NCI-H526 (cell line): ENCODE data around the gene CD300LG.
"Not testable (repeated sequence)": the region's sequence is repeated elsewhere in the genome, so short reads cannot be mapped to it uniquely, and the experiment has no call there.

Source experiments
- DNase-seq, 2 experiments: peaks; one replicate each; lab custom pipeline; 2025; lab: John Stamatoyannopoulos, UW

Gene CD300LG

DNA sequence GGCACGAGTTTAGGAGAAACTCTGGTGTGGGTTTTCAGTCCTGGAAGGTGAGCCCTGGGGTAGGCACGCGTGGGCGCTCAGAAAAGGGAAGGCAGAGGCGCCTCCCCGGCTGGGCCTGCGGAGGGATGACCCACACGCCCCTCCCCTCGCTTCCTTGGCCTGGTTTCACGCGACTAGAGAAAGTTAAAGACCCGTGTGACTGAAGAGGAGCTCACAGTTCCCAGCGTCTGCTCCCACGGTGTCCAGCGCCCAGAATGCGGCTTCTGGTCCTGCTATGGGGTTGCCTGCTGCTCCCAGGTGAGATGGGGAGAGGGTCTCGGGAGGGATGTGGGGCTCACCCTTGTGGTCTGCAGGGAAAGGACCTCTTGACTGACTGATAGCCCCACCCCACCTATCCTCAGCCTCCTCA lies at the start of gene CD300LG:
TSS of gene CD300LG (plus strand) at position 214 of the 409 bp plus-strand sequence. CDS start at position 255, 41 bp downstream.
- DNase-seq: no peak

- DNase-seq: not testable (repeated sequence)
Observed at GRCh38 chr17:43798024-43798423, 49.0 kb upstream of the CD300LG start.

DNA sequence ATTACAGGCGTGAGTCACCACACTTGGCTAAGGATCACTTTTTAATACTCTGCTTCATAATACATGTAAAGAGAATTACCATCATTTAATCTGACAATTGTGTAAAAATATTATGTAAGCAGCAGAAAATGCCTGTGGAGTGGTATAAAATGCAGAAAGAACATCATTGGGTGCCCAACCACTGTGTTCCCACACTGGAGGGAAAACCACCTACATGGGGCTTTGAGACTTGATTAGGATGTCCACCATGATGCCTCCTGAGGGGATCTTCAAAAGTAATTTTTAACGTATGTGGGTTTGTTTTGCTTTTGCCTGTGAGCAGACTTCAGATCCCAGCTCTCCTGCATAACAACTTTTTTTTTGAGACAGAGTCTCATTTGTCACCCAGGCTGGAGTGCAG lies 47.9 kb upstream of the CD300LG start:
- DNase-seq: no peak

DNA sequence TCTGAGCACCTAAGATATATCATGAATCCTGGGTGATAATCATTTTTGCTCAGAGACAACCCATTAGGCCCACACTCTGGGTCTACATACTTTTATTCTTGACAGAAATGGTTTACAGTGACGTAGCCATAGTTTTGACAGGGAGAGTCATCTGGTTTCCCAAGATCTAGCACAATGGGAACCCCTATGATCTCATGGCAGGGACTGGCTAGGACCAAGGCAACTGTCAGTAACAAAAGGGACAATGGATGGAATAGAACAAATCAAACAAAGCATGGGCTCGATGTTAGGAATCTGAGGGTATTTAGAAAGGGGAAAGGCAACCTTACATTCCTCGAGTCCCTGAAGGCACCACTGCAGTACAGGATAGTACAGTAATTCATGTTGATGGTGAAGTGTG lies 46.2 kb upstream of the CD300LG start:
- no peak for DNase-seq

- DNase-seq: no peak
Observed at GRCh38 chr17:43801844-43802243, 45.1 kb upstream of the CD300LG start.

- DNase-seq: no peak
Observed at GRCh38 chr17:43803758-43804157, 43.2 kb upstream of the CD300LG start.

GRCh38 chr17:43805117-43805516 lies 41.9 kb upstream of the CD300LG start:
- DNase-seq: no peak

DNA sequence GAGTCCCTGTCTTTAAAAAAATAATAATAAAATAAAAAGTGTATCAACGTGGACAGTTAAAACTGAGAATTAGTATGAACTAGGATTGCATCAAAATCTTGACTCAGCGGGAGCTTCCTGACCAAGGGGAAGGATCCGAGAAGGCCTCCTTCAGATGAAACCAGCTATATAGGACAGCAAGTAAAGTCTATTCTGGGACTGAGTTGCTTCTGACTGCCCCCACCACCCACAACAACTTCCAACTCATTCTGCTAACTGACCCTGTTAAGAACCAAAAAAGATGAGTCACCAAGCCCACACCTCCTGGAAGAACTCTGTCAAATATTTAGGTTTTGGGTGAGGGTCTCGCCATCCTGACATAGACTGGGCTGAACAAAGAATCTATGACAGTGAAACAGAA lies 38.9 kb upstream of the CD300LG start:
- no peak for DNase-seq

- DNase-seq: peak; percentile 78 to 79
Observed at GRCh38 chr17:43809121-43809520, 37.9 kb upstream of the CD300LG start.

GRCh38 chr17:43810226-43810715 lies 36.7 kb upstream of the CD300LG start:
- DNase-seq: no peak

- DNase-seq: no peak
Observed at GRCh38 chr17:43810823-43811222, 36.2 kb upstream of the CD300LG start.

- DNase-seq: no peak
Observed at GRCh38 chr17:43812396-43813265, 34.3 kb upstream of the CD300LG start.

GRCh38 chr17:43813386-43813785 lies 33.6 kb upstream of the CD300LG start:
- no peak for DNase-seq

- DNase-seq: no peak
Observed at GRCh38 chr17:43814026-43814425, 33.0 kb upstream of the CD300LG start.

DNA sequence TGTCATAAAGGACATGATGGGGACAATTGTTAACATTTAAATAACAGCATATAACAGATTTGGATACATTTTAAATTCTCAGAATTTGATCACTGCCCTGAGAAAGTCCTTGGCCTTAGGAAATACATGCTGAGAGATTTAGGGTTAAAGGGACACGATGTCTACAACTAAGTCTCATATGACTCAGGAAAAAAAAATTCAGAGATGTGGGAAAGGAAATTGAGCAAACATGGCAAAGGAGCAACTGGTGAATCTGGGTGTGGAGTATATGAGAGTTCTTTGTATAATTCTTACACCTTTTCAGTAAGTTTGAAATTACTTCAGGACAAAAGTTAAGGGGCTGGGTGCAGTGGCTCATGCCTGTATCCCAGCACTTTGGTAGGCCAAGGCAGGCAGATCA lies 32.3 kb upstream of the CD300LG start:
- no peak for DNase-seq

- no peak for DNase-seq
Observed at GRCh38 chr17:43816336-43817320, 30.3 kb upstream of the CD300LG start.

- DNase-seq: no peak
Observed at GRCh38 chr17:43817826-43818225, 29.1 kb upstream of the CD300LG start.

DNA sequence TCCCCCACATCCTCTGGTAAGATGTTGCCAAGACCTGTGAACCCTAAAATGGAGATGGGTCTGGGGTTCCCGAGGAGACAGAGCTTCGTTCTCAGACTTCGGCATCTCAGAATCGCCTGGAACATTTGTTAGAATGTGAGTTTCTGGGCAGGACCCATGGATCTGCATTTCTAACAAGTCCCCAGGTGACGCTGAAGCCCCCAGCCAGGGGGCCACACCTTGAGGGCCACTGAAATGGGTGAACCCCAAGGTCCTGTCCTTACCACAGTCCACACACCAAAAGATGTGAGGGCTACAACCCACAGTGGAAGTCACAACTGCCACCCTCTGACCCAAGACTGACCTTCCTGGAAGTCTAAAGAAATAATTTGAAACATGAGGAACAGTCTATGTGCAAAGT lies 28.0 kb upstream of the CD300LG start:
- DNase-seq: no peak

DNA sequence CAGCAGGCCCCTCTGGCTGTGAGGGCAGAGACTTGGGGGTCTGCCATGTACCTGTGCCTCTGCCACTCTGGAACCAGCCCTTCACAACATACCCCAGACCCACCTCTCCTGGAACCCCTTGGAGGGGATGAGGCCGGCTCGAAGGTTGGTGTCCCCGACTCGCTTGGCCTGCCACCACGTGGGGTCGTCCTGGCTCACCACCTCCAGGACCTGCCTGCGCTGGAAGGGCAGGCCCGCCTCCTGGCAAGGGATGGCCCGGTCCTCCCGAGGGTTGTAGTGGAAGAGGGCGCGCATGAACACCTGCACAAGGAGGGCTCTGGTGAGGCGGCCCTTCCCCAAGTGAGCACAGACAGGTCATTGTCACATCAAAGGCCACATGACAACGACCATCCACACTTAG lies 26.2 kb upstream of the CD300LG start:
- DNase-seq: no peak

DNA sequence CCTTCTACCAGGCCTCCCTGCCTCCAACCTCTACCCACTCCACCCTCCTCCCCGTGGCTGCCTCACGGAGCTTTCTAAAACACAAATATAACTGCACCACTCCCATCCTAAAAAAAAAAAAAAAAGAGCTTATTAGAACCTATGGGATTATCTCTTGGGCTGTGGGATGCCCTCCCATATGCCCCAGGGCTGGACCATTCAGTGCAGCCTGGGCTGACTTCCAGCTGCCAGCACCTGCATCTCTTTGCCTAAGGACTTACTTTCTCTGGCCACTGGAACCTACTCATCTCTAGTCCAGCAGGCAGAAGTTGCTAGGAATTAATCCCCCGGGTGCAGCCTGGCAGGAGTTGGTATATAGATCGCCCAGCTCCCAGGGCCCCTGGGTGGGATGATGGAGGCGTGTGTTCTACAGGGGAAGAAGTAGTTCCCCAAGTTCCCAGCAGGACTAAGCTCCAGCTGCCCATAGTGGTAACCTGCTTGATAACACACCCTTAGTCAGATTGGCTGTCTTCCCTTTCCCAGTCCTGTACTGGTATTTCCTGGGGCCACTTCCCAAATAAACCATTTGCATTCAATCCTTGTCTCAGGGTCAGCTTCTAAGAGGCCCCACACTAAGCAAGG lies 24.3 kb upstream of the CD300LG start:
- DNase-seq: no peak

- DNase-seq: no peak
Observed at GRCh38 chr17:43823350-43824084, 23.5 kb upstream of the CD300LG start.
